Measurements from ENCODE around the gene FAM120C. TPM values are rescaled to one million over a fixed set of nuclear protein-coding genes. Genes with fewer than 3 reads are reported as not detected.
A peak's percentile ranks its signal among the peaks of the same experiment; 100 is the strongest.

FAM120C gene
- total RNA-seq, 1 donor from 2014 or later = 5.9 TPM

- H3K9me3 Mint-ChIP-seq (ENCODE audit: unreplicated experiment) = peaks cover 2% of the 10 kb centered on the region
Observed at GRCh38 chrX:54093159-54093558, 89.9 kb downstream of the FAM120C start.

GRCh38 chrX:54090880-54091279 lies 92.2 kb downstream of the FAM120C start:
- no peak overlapping the region for H3K4me3 Mint-ChIP-seq (ENCODE audit: unreplicated experiment)
- no peak overlapping the region for H3K27ac Mint-ChIP-seq (ENCODE audit: unreplicated experiment)
- no peaks in the 10 kb centered on the region for H3K36me3 Mint-ChIP-seq (ENCODE audit: unreplicated experiment)
- peaks cover 2% of the 10 kb centered on the region for H3K9me3 Mint-ChIP-seq (ENCODE audit: unreplicated experiment)
- no peaks in the 10 kb centered on the region for H3K4me1 Mint-ChIP-seq (ENCODE audit: low read depth, unreplicated experiment)
- no peak for DNase-seq
- no peak for TF ChIP-seq CTCF (IDR thresholded peaks at IDR 0.05; ENCODE audit: partially characterized antibody, unreplicated experiment)
- no peaks in the 10 kb centered on the region for H3K27me3 Mint-ChIP-seq (ENCODE audit: unreplicated experiment)

More at GRCh38 chrX:54093159-54093558, 89.9 kb downstream of the FAM120C start:
- no peak for TF ChIP-seq CTCF (IDR thresholded peaks at IDR 0.05; ENCODE audit: partially characterized antibody, unreplicated experiment)
- no peaks in the 10 kb centered on the region for H3K4me1 Mint-ChIP-seq (ENCODE audit: low read depth, unreplicated experiment)
- no peak overlapping the region for H3K27ac Mint-ChIP-seq (ENCODE audit: unreplicated experiment)
- no peak overlapping the region for H3K4me3 Mint-ChIP-seq (ENCODE audit: unreplicated experiment)
- no peak for DNase-seq
- no peaks in the 10 kb centered on the region for H3K36me3 Mint-ChIP-seq (ENCODE audit: unreplicated experiment)
- no peaks in the 10 kb centered on the region for H3K27me3 Mint-ChIP-seq (ENCODE audit: unreplicated experiment)

GRCh38 chrX:54089191-54089590 lies 93.9 kb downstream of the FAM120C start:
- TF ChIP-seq CTCF (IDR thresholded peaks at IDR 0.05; ENCODE audit: partially characterized antibody, unreplicated experiment) = no peak
- no peak overlapping the region for H3K27ac Mint-ChIP-seq (ENCODE audit: unreplicated experiment)
- no peak overlapping the region for H3K4me3 Mint-ChIP-seq (ENCODE audit: unreplicated experiment)
- H3K36me3 Mint-ChIP-seq (ENCODE audit: unreplicated experiment) = no peaks in the 10 kb centered on the region
- H3K9me3 Mint-ChIP-seq (ENCODE audit: unreplicated experiment) = peaks cover 2% of the 10 kb centered on the region
- H3K4me1 Mint-ChIP-seq (ENCODE audit: low read depth, unreplicated experiment) = no peaks in the 10 kb centered on the region
- DNase-seq = no peak
- H3K27me3 Mint-ChIP-seq (ENCODE audit: unreplicated experiment) = no peaks in the 10 kb centered on the region

- H3K27ac Mint-ChIP-seq (ENCODE audit: unreplicated experiment) = peak overlapping the region; percentile 52
- TF ChIP-seq CTCF (IDR thresholded peaks at IDR 0.05; ENCODE audit: partially characterized antibody, unreplicated experiment) = no peak
- peak overlapping the region; percentile 46 for H3K4me3 Mint-ChIP-seq (ENCODE audit: unreplicated experiment)
- H3K36me3 Mint-ChIP-seq (ENCODE audit: unreplicated experiment) = no peaks in the 10 kb centered on the region
- peak; percentile 66 for DNase-seq
- H3K27me3 Mint-ChIP-seq (ENCODE audit: unreplicated experiment) = no peaks in the 10 kb centered on the region
- H3K4me1 Mint-ChIP-seq (ENCODE audit: low read depth, unreplicated experiment) = no peaks in the 10 kb centered on the region
- H3K9me3 Mint-ChIP-seq (ENCODE audit: unreplicated experiment) = peaks cover 2% of the 10 kb centered on the region
Observed at GRCh38 chrX:54087661-54088060, 95.4 kb downstream of the FAM120C start.

GRCh38 chrX:54085666-54086065 lies 97.4 kb downstream of the FAM120C start:
- Mint-ChIP-seq H3K27ac (ENCODE audit: unreplicated experiment) (no peak overlapping the region), H3K4me1 (ENCODE audit: low read depth, unreplicated experiment) (no peaks in the 10 kb centered on the region), H3K9me3 (ENCODE audit: unreplicated experiment) (peaks cover 2% of the 10 kb centered on the region), H3K27me3 (ENCODE audit: unreplicated experiment) (no peaks in the 10 kb centered on the region), H3K4me3 (ENCODE audit: unreplicated experiment) (no peak overlapping the region), H3K36me3 (ENCODE audit: unreplicated experiment) (no peaks in the 10 kb centered on the region)
- no peak for DNase-seq
- no peak for TF ChIP-seq CTCF (IDR thresholded peaks at IDR 0.05; ENCODE audit: partially characterized antibody, unreplicated experiment)
